HG02798 (cell line): ENCODE measurements around the gene MEIOSIN.
"Not testable (repeated sequence)": the region's sequence is repeated elsewhere in the genome, so short reads cannot be mapped to it uniquely, and the experiment has no call there.

Experiments
- ATAC-seq: cut with Tn5 transposase; IDR thresholded peaks from one replicate; pipeline ENCODE4 v1.9.1; 2021; ENCODE audit warnings: mild to moderate bottlenecking; ENCODE audit not compliant: unreplicated experiment, poor library complexity

Gene MEIOSIN

GRCh38 chr19:45793178-45793564 is 59.9 kb downstream of the MEIOSIN start:
- ATAC-seq = no peak

GRCh38 chr19:45793876-45794275 is 60.6 kb downstream of the MEIOSIN start:
- no peak for ATAC-seq

GRCh38 chr19:45794627-45795026 is 61.4 kb downstream of the MEIOSIN start:
- no peak for ATAC-seq

GRCh38 chr19:45798995-45799517 is 65.8 kb downstream of the MEIOSIN start:
- peak; percentile 44 for ATAC-seq

- not testable (repeated sequence) for ATAC-seq
Measured at GRCh38 chr19:45799541-45799940, 66.3 kb downstream of the MEIOSIN start.

GRCh38 chr19:45800070-45800553 is 66.9 kb downstream of the MEIOSIN start:
- ATAC-seq = no peak

GRCh38 chr19:45801603-45802175 is 68.5 kb downstream of the MEIOSIN start:
- no peak for ATAC-seq

GRCh38 chr19:45804140-45804958 is 71.1 kb downstream of the MEIOSIN start:
- no peak for ATAC-seq

GRCh38 chr19:45804959-45805230 is 71.7 kb downstream of the MEIOSIN start:
- ATAC-seq = no peak

- no peak for ATAC-seq
Measured at GRCh38 chr19:45805719-45806118, 72.5 kb downstream of the MEIOSIN start.

- ATAC-seq = no peak
Measured at GRCh38 chr19:45809643-45810159, 76.5 kb downstream of the MEIOSIN start.

- ATAC-seq = no peak
Measured at GRCh38 chr19:45812297-45812696, 79.1 kb downstream of the MEIOSIN start.
